A673 (cell line): ENCODE results near the gene NOSTRIN. TPM values are rescaled to one million over a fixed set of nuclear protein-coding genes. Genes with fewer than 3 reads are reported as not detected.

Source experiments
- BruUV-seq: library from RNA; stranded (reverse); fragments of 400-500 nt; replicated peaks from 2 replicates; lab custom pipeline; 2021; lab: Mats Ljungman, UMichigan
- CTCF ChIA-PET: fragments of 300-600 bp; sonication (Branson Sonifier 250); formaldehyde crosslinking; loops from one replicate; lab custom pipeline; 2022; ENCODE audit warnings: antibody characterized with exemption; lab: Charles Lee
- POLR2A ChIA-PET: fragments of 300-600 bp; sonication (Branson Sonifier 250); formaldehyde crosslinking; loops from one replicate; lab custom pipeline; 2022; ENCODE audit warnings: antibody characterized with exemption; ENCODE audit not compliant: low non-redundant PET; lab: Charles Lee
- DNase-seq: peaks from one replicate; pipeline ENCODE4 v3.0.0-alpha.2; 2015; ENCODE audit warnings: low spot score
- H3K27ac ChIP-seq: fragments of 200-600 bp; sonication (generic); 2 replicates; pipeline ENCODE4 v1.5.1; 2016; ENCODE audit warnings: mixed run types, low read depth, mild to moderate bottlenecking, mixed read lengths, antibody characterized with exemption, low read length; ENCODE audit not compliant: poor library complexity, severe bottlenecking
- H3K27me3 ChIP-seq: fragments of 200-600 bp; sonication (generic); replicated peaks from 2 replicates; pipeline ENCODE4 v1.6.1; 2017; ENCODE audit warnings: mixed run types, low read depth, mild to moderate bottlenecking, mixed read lengths, antibody characterized with exemption, low read length; ENCODE audit not compliant: insufficient read depth, poor library complexity
- H3K36me3 ChIP-seq: fragments of 200-600 bp; sonication (generic); 2 replicates; pipeline ENCODE4 v1.6.1; 2016; ENCODE audit warnings: mixed run types, mild to moderate bottlenecking, mixed read lengths, antibody characterized with exemption, low read length; ENCODE audit not compliant: insufficient read depth, poor library complexity, severe bottlenecking
- H3K4me1 ChIP-seq: fragments of 200-600 bp; sonication (generic); 2 replicates; pipeline ENCODE4 v1.6.1; 2017; ENCODE audit warnings: mixed run types, mild to moderate bottlenecking, mixed read lengths, antibody characterized with exemption, low read length; ENCODE audit not compliant: insufficient read depth, poor library complexity, severe bottlenecking
- H3K4me3 ChIP-seq: fragments of 200-600 bp; sonication (generic); 2 replicates; pipeline ENCODE4 v1.5.1; 2016; ENCODE audit warnings: low read depth, mixed run types, mild to moderate bottlenecking, mixed read lengths, low read length; ENCODE audit not compliant: poor library complexity, severe bottlenecking
- H3K9me3 ChIP-seq: fragments of 200-600 bp; sonication (generic); 2 replicates; pipeline ENCODE4 v1.6.1; 2016; ENCODE audit warnings: mixed run types, low read depth, mild to moderate bottlenecking, mixed read lengths, antibody characterized with exemption, low read length; ENCODE audit not compliant: poor library complexity, severe bottlenecking
- CTCF ChIP-seq: fragments of 300-800, 200-600 bp; sonication (generic); conservative IDR thresholded peaks from 2 replicates; pipeline ENCODE4 v1.5.1; 2017; ENCODE audit warnings: low read depth, mild to moderate bottlenecking, antibody characterized with exemption, low read length, moderate library complexity, mixed read lengths
- EZH2 ChIP-seq: fragments of 200-600 bp; sonication (generic); IDR thresholded peaks from 2 replicates; pipeline ENCODE4 v1.6.1; 2017; ENCODE audit warnings: borderline replicate concordance, low read depth, mild to moderate bottlenecking, mixed read lengths, antibody characterized with exemption, low read length; ENCODE audit not compliant: poor library complexity, severe bottlenecking
- intact Hi-C: fragments of 100-400 bp; cut with micrococcal nuclease; formaldehyde crosslinking; loops from one replicate; pipeline ENCODE4 v1.10.0; 2022; ENCODE audit not compliant: unreplicated experiment
- total RNA-seq: library from RNA; stranded (reverse); gene quantifications from 2 replicates; pipeline ENCODE4 v1.2.3, GENCODE V29; 2021

The NOSTRIN gene
- total RNA-seq, 1 experiment from 2014 or later: not detected

- ChIA-PET CTCF (interaction anchor here (0.6 kb wide), 1 partner anchor 76 kb away, joined by 5 read pairs; no protein-coding TSS in a partner anchor), POLR2A (no interaction called here)
- TF ChIP-seq CTCF (peak; percentile 32; the same call in 1 of the 2 replicates), EZH2 (no peak)
- no TSS peak for BruUV-seq
- H3K4me3 ChIP-seq: no peak overlapping the region
- H3K9me3 ChIP-seq: no peaks in the 10 kb centered on the region
- no peaks in the 10 kb centered on the region for H3K27me3 ChIP-seq
- no peaks in the 10 kb centered on the region for H3K4me1 ChIP-seq
- H3K36me3 ChIP-seq: no peaks in the 10 kb centered on the region
- intact Hi-C loops: no loop called here
- H3K27ac ChIP-seq: no peak overlapping the region
- peak; percentile 60 for DNase-seq
These were observed 47.2 kb downstream of the NOSTRIN start for GRCh38 chr2:168849610-168850009.

GRCh38 chr2:168850846-168851245 is 48.4 kb downstream of the NOSTRIN start:
- Histone ChIP-seq H3K27me3 (no peaks in the 10 kb centered on the region), H3K36me3 (no peaks in the 10 kb centered on the region), H3K4me3 (no peak overlapping the region), H3K27ac (no peak overlapping the region), H3K9me3 (no peaks in the 10 kb centered on the region), H3K4me1 (no peaks in the 10 kb centered on the region)
- TF ChIP-seq EZH2 (no peak), CTCF (no peak)
- no TSS peak for BruUV-seq
- no peak for DNase-seq
- intact Hi-C loops: no loop called here
- ChIA-PET CTCF (no interaction called here), POLR2A (no interaction called here)

- Histone ChIP-seq H3K4me1 (no peaks in the 10 kb centered on the region), H3K27me3 (no peaks in the 10 kb centered on the region), H3K4me3 (no peak overlapping the region), H3K36me3 (no peaks in the 10 kb centered on the region), H3K27ac (no peak overlapping the region), H3K9me3 (no peaks in the 10 kb centered on the region)
- POLR2A ChIA-PET: no interaction called here
- intact Hi-C loops: no loop called here
- CTCF ChIA-PET: no interaction called here
- DNase-seq: peak; percentile 45
- no TSS peak for BruUV-seq
- no peak for TF ChIP-seq CTCF
- TF ChIP-seq EZH2: no peak
These were observed 49.4 kb downstream of the NOSTRIN start for GRCh38 chr2:168851674-168852320.
